NCI-H69 (cell line): ENCODE results near the gene KIF6.

ENCODE experiments used
- DNase-seq: peaks from one replicate; lab custom pipeline; 2025; lab: John Stamatoyannopoulos, UW

The KIF6 gene

DNA sequence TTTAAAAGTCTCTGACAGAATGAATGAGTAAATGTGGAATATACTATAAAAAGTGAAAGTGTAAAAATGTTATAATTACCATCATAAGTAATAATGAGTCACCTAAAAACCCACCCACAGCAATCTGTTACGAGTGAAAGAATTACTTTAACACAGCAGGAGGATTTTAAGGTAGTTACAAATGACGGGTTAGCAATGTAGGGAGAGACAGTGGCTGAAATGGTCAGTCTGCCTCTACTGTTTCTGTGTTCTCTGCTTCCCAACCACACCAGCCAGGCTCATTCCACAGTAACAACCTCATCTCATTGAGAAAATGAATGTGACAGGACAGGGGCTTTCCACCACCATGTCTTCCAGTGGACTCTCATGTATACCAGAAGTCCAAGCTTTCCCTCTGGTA lies 278.3 kb downstream of the KIF6 start:
- peak; percentile 6 for DNase-seq

DNA sequence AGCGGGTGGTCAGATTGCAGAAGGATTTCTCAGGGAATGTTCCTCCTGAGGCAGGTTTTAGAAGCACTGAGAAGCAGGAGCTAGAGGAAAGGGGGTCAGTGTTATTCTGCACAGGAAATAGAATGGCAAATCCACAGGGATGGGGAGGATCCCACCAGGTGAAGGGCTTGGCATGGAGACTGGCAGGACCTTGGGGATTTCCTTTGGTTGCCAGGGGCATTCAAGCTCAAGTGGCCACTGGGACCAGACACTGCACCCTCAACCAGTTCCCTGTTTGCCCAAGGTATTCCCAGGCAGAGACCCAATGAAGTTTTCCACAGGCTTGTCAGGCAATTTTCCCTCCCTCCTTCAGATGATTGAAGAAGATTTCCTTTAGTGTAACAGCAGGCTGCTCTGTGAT lies 279.5 kb downstream of the KIF6 start:
- no peak for DNase-seq

- no peak for DNase-seq
These were observed 280.7 kb downstream of the KIF6 start for GRCh38 chr6:39444479-39445019.

- no peak for DNase-seq
These were observed 283.2 kb downstream of the KIF6 start for GRCh38 chr6:39441986-39442385.

- DNase-seq = peak; percentile 78
These were observed 283.9 kb downstream of the KIF6 start for GRCh38 chr6:39441301-39441700.

GRCh38 chr6:39440039-39440426 lies 285.2 kb downstream of the KIF6 start:
- no peak for DNase-seq

DNA sequence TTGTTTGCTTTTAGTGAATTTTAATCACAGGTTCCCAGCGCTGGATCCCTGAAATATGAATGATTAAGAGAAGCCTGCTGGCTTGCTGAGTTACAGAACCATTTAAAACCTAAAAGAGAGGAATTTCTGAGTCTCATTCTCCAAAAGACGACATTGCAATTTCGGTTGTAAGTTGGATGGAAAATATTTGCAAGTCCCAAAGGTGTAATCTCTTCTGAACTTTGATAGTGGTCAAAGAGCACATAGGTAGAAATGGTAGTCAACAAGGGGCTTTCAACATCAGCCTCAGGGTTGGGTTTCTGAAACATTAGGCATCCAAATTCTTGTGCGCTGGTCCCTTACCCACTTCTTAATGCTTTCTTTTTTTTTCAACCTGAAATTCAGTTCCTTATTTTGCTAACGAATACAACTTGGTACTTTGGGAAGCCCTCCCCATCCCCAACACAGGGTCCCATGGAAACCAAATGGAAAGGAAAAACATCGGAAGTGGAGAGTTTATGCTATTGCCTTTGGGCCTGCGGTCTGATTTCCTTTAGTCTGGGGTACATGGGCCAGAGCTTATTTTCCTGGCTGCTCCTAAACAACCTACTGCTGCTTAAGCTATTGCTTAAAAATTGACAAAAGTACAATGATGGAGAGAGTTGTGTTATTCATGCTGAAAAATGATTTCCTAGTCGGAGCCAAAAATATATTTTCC lies 285.7 kb downstream of the KIF6 start:
- no peak for DNase-seq

- no peak for DNase-seq
These were observed 291.6 kb downstream of the KIF6 start for GRCh38 chr6:39433630-39434029.

DNA sequence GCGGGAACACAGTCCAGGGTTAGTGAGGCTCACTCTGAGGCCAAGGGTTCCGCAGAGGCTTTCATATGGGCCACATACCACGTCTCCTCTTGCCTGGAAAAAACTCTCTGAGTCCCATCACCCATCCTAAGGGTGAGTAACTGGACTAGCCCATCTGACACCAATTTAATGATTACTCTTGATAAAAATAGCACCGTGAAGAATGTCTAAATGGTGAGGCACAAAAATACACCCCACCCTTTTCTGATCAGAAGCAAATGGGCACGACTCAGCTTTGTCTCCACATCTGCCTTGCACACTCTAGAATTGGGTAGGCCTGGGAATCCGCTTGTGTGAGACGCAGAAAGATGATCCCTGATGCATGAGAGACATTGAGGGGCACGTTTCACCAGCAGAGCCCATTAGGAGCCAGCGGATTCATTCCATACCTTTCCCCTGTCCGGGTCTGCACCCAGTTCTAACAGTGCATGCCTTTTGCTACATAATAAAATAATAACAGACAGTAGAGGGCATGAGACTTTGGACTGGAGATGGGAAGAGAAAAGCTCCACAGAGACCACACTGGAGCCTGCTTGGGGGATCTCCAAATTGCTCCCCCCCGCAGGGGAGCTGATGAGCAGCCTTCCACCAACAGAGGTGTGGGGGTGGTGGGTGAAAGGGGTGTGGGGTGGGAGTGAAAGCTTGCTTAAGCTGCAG lies 292.7 kb downstream of the KIF6 start:
- no peak for DNase-seq

GRCh38 chr6:39430871-39431523 lies 294.2 kb downstream of the KIF6 start:
- peak; percentile 53 for DNase-seq

GRCh38 chr6:39430446-39430845 lies 294.8 kb downstream of the KIF6 start:
- DNase-seq = no peak

DNA sequence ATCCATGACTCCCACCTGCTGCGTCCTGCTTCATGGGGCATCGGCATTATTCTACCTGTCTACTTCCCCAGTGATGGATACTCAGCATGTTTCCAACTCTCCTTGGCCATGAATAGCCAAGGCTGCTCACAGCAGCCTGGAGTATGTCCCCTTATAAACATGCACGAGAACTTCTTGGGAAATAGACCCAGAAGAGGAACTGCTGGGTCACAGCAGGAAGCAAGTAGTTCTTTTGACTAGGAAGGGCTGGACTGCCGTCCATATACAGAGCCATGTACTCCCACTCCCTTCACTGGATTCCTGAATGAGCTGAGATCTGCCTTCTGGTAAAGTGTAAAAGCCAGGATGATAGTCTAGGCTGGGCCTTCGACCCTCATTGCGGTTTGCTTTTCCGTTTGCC lies 296.4 kb downstream of the KIF6 start:
- DNase-seq = peak; percentile 44

DNA sequence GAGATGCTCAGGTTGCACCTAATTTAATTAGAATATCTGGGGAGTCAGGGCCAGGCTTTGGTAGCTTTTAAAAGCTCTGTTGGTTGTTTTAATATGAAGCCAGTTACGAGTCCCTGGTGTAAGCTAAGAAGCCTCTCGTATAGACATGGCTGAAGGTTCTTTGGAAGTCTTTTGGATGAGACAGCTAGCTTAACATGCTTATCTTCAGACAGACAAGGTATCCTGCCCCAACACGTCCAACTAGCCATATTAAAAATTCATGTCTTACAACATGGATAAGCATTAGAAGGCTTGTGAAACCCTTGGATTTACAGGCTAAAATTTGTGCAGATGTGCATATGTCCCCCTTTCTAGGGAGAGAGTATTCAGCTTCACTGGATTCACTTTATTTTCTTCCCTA lies 297.1 kb downstream of the KIF6 start:
- DNase-seq = no peak

- DNase-seq = peak; percentile 29
These were observed 299.1 kb downstream of the KIF6 start for GRCh38 chr6:39426073-39426456.

DNA sequence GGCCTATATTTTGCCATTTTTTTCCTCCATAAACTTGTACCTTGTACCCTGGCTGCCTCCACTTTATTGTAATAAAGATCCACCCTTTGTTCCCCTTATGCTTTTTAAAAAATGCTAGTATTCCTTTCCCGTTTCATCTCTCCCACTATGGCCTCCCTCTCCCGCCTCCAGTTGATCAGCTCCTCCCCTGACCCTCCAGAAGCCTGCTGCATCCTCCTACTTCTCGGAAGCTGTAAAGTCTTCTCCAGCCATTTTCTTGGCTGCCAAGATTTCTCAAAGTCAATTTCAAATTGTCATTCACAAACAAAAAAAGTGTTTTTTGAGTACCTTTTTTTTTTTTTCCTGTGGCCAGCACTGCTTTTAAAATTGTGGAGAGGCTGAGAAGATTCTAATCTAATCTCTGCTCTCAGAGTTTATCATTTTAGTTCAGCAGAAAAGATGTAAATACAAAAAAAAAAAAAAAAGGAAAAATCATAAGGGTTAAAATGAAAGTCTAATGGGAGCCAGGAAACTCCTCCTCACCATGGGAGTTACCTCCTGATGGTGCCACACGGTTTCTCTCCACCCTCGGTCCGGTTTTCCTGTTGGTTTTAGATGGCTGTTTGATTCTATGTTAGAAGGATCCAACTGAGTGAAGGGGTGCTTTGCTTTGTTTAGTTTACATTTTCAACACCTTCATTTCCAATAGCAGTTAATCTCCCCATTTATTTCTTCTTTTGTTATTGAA lies 299.7 kb downstream of the KIF6 start:
- DNase-seq = peak; percentile 29

DNA sequence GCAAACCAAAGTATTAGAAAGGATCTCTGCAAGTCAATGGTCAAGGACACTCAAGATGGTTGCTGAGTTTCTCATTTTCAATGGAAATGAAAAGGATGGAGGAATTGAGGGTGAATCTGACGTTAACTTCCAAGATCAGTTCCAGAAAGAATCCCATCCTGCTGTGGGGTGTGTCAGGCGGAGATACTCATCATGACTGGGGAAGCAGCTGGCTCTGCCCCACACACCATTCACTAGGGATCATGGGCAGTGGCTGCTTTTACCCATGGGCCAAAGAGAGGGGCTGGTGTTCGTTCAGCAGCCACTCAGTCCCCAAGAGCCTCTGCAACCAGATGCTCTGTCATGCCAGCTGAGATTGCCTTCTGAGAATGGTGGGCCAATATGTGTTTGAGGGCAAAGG lies 300.4 kb downstream of the KIF6 start:
- DNase-seq = no peak

DNA sequence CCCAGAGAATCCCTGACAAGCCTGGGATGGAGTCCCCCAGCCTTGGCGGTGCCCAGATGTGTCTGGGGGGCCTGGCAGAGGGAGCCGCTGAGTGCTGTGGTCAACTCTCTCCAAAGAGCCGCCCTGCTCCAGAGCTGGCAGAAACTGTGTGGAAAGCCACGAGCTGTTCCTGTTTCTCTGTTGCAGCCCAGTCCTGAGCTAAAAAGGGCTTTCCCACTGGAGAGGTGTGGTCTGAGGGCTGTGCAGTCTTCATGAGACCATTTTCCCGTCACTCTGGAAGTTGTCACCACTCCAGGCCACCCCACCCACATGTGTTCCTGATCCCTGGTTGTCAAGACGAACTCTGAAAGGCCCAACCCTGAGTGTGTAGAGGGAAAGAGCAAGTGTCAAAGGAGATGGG lies 303.0 kb downstream of the KIF6 start:
- DNase-seq = no peak

GRCh38 chr6:39421383-39422225 lies 303.6 kb downstream of the KIF6 start:
- no peak for DNase-seq

DNA sequence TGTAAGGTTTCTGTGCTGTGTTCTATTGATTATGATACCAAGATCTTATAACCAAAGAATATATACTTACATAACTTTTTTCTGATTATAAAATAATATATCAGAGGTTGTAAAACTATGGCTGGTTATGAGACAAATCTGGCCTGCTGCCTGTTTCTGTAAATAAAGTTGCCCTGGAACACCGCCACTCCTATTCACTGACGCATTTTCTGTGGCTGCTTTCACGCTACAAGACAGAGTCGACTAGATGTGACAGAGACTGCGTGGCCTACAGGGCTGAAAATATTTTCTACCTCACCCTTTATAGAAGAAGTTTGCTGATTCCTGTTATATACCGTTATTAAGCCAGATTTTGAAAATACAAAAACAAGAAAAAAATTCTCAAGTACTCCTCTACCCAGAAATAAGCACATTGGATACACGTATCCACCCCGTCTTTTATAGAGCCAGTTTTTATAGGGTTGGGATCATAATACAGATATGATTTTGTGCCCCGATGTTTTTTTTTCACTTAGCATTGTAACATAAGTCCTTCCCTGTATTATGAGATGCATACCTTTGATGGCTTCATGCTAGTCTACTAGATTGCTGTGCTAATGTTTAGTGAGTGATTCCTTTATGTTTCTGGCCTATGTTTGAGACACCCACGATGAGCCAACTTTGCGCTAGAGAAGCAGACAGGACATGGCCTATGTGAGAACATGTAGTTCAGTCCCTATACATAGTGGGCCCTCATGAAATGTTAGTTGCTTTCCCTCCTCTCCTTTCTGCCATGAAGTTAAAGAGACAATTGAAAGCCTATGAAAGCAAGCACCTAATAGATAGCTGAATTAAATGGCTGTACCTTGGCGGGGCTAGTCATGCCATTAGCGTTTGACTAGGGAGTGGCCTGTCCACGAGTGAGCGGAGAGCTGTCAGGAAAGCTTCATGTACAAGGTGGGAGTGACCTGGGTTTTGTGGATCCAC lies 304.6 kb downstream of the KIF6 start:
- no peak for DNase-seq

- no peak for DNase-seq
These were observed 305.6 kb downstream of the KIF6 start for GRCh38 chr6:39419607-39420006.
